Endothelial cell of umbilical vein (primary cell): ENCODE measurements around the gene C11orf65. TPM values are rescaled to one million over a fixed set of nuclear protein-coding genes. Genes with fewer than 3 reads are reported as not detected.
"Not testable (repeated sequence)": the region's sequence is repeated elsewhere in the genome, so short reads cannot be mapped to it uniquely, and the experiment has no call there.

Experiments
- BruUV-seq: library from RNA; stranded (reverse); fragments of 400-500 nt; replicated peaks from 2 replicates; lab custom pipeline; 2021; lab: Mats Ljungman, UMichigan
- CTCF ChIA-PET: fragments of 300-600, 350-600 bp; sonication (Branson Sonifier 250); formaldehyde crosslinking; loops from one replicate; lab custom pipeline; 2021; ENCODE audit warnings: antibody characterized with exemption, inconsistent platforms; lab: Charles Lee
- POLR2A ChIA-PET: fragments of 300-600, 350-600 bp; sonication (Branson Sonifier 250); formaldehyde crosslinking; loops from one replicate; lab custom pipeline; 2021; ENCODE audit warnings: antibody characterized with exemption, inconsistent platforms; lab: Charles Lee
- DNase-seq: peaks from one replicate; pipeline ENCODE4 v3.0.0-alpha.2; 2011; ENCODE audit warnings: low read depth, low spot score
- FAIRE-seq: peaks from 2 replicates; lab custom pipeline; 2011; peaks lifted over from hg19 to GRCh38; lab: Jason Lieb, UNC
- H2AFZ ChIP-seq: 2 replicates; pipeline ENCODE4 v1.6.0; 2012; ENCODE audit warnings: low read depth, low read length, control low read depth, inconsistent platforms
- H3K27ac ChIP-seq: 2 replicates; pipeline ENCODE4 v1.5.1; 2011; ENCODE audit warnings: low read depth, mild to moderate bottlenecking, control low read depth, low read length, moderate library complexity; ENCODE audit not compliant: insufficient read depth
- H3K27me3 ChIP-seq, 2 experiments: 2 replicates each; pipeline versions ENCODE4 v1.6.0 to v1.6.1; 2011; ENCODE audit warnings: low read length in 2 of 2, mixed read lengths in 1 of 2; ENCODE audit not compliant: control insufficient read depth in 2 of 2, insufficient read depth in 2 of 2
- H3K36me3 ChIP-seq, 2 experiments: 2 replicates in 1 of 2; 3 replicates in 1 of 2; pipeline ENCODE4 v1.5.1; 2011; ENCODE audit warnings: low read length in 2 of 2, mild to moderate bottlenecking in 1 of 2, moderate library complexity in 1 of 2; ENCODE audit not compliant: control insufficient read depth in 2 of 2, insufficient read depth in 2 of 2; ENCODE audit errors: extremely low read depth in 1 of 2
- H3K4me1 ChIP-seq: 3 replicates; pipeline ENCODE4 v1.5.1; 2011; ENCODE audit warnings: mild to moderate bottlenecking, low read length; ENCODE audit not compliant: control insufficient read depth, insufficient read depth; ENCODE audit errors: extremely low read depth
- H3K4me2 ChIP-seq: 2 replicates; pipeline ENCODE4 v1.6.1; 2011; ENCODE audit warnings: low read length, control low read depth, mixed read lengths; ENCODE audit not compliant: insufficient read depth
- H3K4me3 ChIP-seq, 3 experiments: fragments of 200-600 bp in 1 of 3; sonication (generic), shearing (Covaris generic) in 1 of 3; replicated peaks in 1 of 3; 2 replicates each; pipeline ENCODE4 v1.5.1; 2011 to 2016; ENCODE audit warnings: control low read depth in 3 of 3, low read length in 3 of 3, mild to moderate bottlenecking in 2 of 3, inconsistent platforms in 1 of 3, low read depth in 1 of 3, moderate library complexity in 1 of 3; ENCODE audit not compliant: insufficient read depth in 1 of 3
- H3K79me2 ChIP-seq: 2 replicates; pipeline ENCODE4 v1.6.0; 2012; ENCODE audit warnings: low read length, inconsistent platforms; ENCODE audit not compliant: control insufficient read depth, insufficient read depth
- H3K9ac ChIP-seq: replicated peaks from 2 replicates; pipeline ENCODE3; 2011; ENCODE audit warnings: low read length, control low read depth; ENCODE audit not compliant: insufficient read depth; ENCODE audit errors: extremely low read depth
- H3K9me1 ChIP-seq: replicated peaks from 3 replicates; pipeline ENCODE4 v1.6.0; 2011; ENCODE audit warnings: mild to moderate bottlenecking, low read length; ENCODE audit not compliant: control insufficient read depth, insufficient read depth; ENCODE audit errors: extremely low read depth
- H3K9me3 ChIP-seq: replicated peaks from 2 replicates; pipeline ENCODE4 v1.5.1; 2012; ENCODE audit warnings: low read length, inconsistent platforms; ENCODE audit not compliant: control insufficient read depth, insufficient read depth
- H4K20me1 ChIP-seq: replicated peaks from 2 replicates; pipeline ENCODE3; 2011; ENCODE audit warnings: mild to moderate bottlenecking, low read length; ENCODE audit not compliant: control insufficient read depth, insufficient read depth; ENCODE audit errors: extremely low read depth
- EZH2 ChIP-seq: IDR thresholded peaks from 2 replicates; pipeline ENCODE4 v1.6.1; 2012; ENCODE audit warnings: borderline replicate concordance, low read depth, mild to moderate bottlenecking, moderate library complexity, low read length, inconsistent platforms; ENCODE audit not compliant: severe bottlenecking
- POLR2AphosphoS5 ChIP-seq: IDR thresholded peaks from 2 replicates; pipeline ENCODE4 v1.6.1; 2012; ENCODE audit warnings: low read depth, mild to moderate bottlenecking, control low read depth, low read length, moderate library complexity; ENCODE audit not compliant: insufficient read depth
- dilution Hi-C: fragments of 300-500 bp; cut with MboI; formaldehyde crosslinking; loops from one replicate; pipeline ENCODE4 v1.15.0; 2019; ENCODE audit warnings: low sequenced_read_pairs; ENCODE audit not compliant: extremely low pct_ligation_motif_present
- intact Hi-C: fragments of 100-400 bp; cut with micrococcal nuclease; formaldehyde crosslinking; loops from one replicate; pipeline ENCODE4 v1.10.0; 2022
- polyA plus RNA-seq, 4 experiments: library from polyadenylated mRNA; depleted of rRNA in 3 of 4; stranded (reverse) in 3 of 4; unstranded in 1 of 4; fragments of >200 nt; gene quantifications; 2 replicates each; pipeline versions ENCODE4 v1.2.1 to v1.2.3, GENCODE V29; 2011 to 2012; ENCODE audit warnings: missing spikeins in 1 of 4
- total RNA-seq: library from RNA; stranded (reverse); gene quantifications from 2 replicates; pipeline ENCODE4 v1.2.3, GENCODE V29; 2021

C11orf65 gene
- total and polyA plus RNA-seq, 2 donors (not counting 3 experiments of a cell fraction or from before 2014, with no cell fraction given) = not detected

- FAIRE-seq, H3K4me1 ChIP-seq, H3K9me1 ChIP-seq, dilution Hi-C loops, H2AFZ ChIP-seq, CTCF ChIA-PET, BruUV-seq, DNase-seq, H3K27me3 ChIP-seq, H3K9me3 ChIP-seq, intact Hi-C loops, H3K4me3 ChIP-seq, H3K36me3 ChIP-seq, H3K4me2 ChIP-seq, H3K9ac ChIP-seq, H3K27ac ChIP-seq, H4K20me1 ChIP-seq, H3K79me2 ChIP-seq, POLR2A ChIA-PET: not testable (repeated sequence)
Observed at GRCh38 chr11:108441445-108441844, 25.9 kb downstream of the C11orf65 start.

- H2AFZ ChIP-seq = no peak overlapping the region
- no peaks in the 10 kb centered on the region for H3K4me1 ChIP-seq
- no peak overlapping the region for H3K4me2 ChIP-seq
- BruUV-seq = no TSS peak
- FAIRE-seq (no peak), DNase-seq (no peak)
- H3K36me3 ChIP-seq = no peaks in the 10 kb centered on the region
- H3K9me1 ChIP-seq = no peaks in the 10 kb centered on the region
- ChIA-PET CTCF (no interaction called here), POLR2A (no interaction called here)
- no peaks in the 10 kb centered on the region for H3K9me3 ChIP-seq
- no peaks in the 10 kb centered on the region for H3K27me3 ChIP-seq
- TF ChIP-seq EZH2 (no peak), POLR2AphosphoS5 (no peak)
- H4K20me1 ChIP-seq = no peaks in the 10 kb centered on the region
- H3K27ac ChIP-seq = no peak overlapping the region
- intact Hi-C loops (no loop called here), dilution Hi-C loops (no loop called here)
- H3K4me3 ChIP-seq = no peak overlapping the region
- H3K9ac ChIP-seq = no peak overlapping the region
- H3K79me2 ChIP-seq = no peaks in the 10 kb centered on the region
Observed at GRCh38 chr11:108436594-108436993, 30.7 kb downstream of the C11orf65 start.
